CD4-positive, alpha-beta memory T cell (primary cell): ENCODE measurements around the gene ANK2. TPM values are rescaled to one million over a fixed set of nuclear protein-coding genes. Genes with fewer than 3 reads are reported as not detected.

Source experiments
- CTCF ChIA-PET: fragments of 350-600 bp; sonication (Branson Sonifier 250); formaldehyde crosslinking; loops from one replicate; lab custom pipeline; 2021; ENCODE audit warnings: inconsistent platforms; ENCODE audit not compliant: partially characterized antibody; lab: Charles Lee
- POLR2A ChIA-PET: fragments of 350-600 bp; sonication (Branson Sonifier 250); formaldehyde crosslinking; loops from one replicate; lab custom pipeline; 2021; ENCODE audit not compliant: partially characterized antibody; lab: Charles Lee
- DNase-seq, 5 donors: peaks; one replicate each; pipeline versions ENCODE4 v3.0.0 to v3.0.0-alpha.2; 2020 to 2022; ENCODE audit warnings: mixed read lengths in 1 of 5
- H3K27ac ChIP-seq: one replicate; pipeline ENCODE4 v1.7.0; 2013; ENCODE audit warnings: low read depth, low read length
- H3K27me3 ChIP-seq: 2 replicates; pipeline ENCODE4 v1.7.0; 2013; ENCODE audit warnings: mild to moderate bottlenecking, low read length, moderate library complexity; ENCODE audit not compliant: insufficient read depth
- H3K36me3 ChIP-seq: 2 replicates; pipeline ENCODE4 v1.7.0; 2013; ENCODE audit warnings: mild to moderate bottlenecking, low read length, moderate library complexity; ENCODE audit not compliant: insufficient read depth
- H3K4me1 ChIP-seq: 2 replicates; pipeline ENCODE4 v1.7.0; 2013; ENCODE audit warnings: mild to moderate bottlenecking, low read length, moderate library complexity; ENCODE audit not compliant: insufficient read depth
- H3K4me3 ChIP-seq, 2 donors: one replicate each; pipeline ENCODE4 v1.7.0; 2013; ENCODE audit warnings: low read length in 2 of 2, mild to moderate bottlenecking in 1 of 2
- H3K9me3 ChIP-seq, 2 donors: one replicate each; pipeline ENCODE4 v1.7.0; 2013; ENCODE audit warnings: low read length in 2 of 2, control low read depth in 1 of 2; ENCODE audit not compliant: control insufficient read depth in 1 of 2
- H3K27ac Mint-ChIP-seq, 7 donors: one replicate each; pipeline ENCODE4 v1.8.0; 2020 to 2021; ENCODE audit warnings: mixed read lengths in 7 of 7, mild to moderate bottlenecking in 6 of 7, inconsistent platforms in 3 of 7, moderate library complexity in 3 of 7
- H3K27me3 Mint-ChIP-seq, 2 donors: one replicate each; pipeline ENCODE4 v1.8.0; 2020 to 2021; ENCODE audit warnings: mixed read lengths in 2 of 2
- H3K36me3 Mint-ChIP-seq, 2 donors: one replicate each; pipeline ENCODE4 v1.8.0; 2020 to 2021; ENCODE audit warnings: mixed read lengths in 2 of 2, inconsistent platforms in 1 of 2, mild to moderate bottlenecking in 1 of 2
- H3K4me1 Mint-ChIP-seq, 4 donors: one replicate each; pipeline ENCODE4 v1.8.0; 2020 to 2021; ENCODE audit warnings: mixed read lengths in 4 of 4, mild to moderate bottlenecking in 1 of 4
- H3K4me3 Mint-ChIP-seq, 8 donors: one replicate each; pipeline ENCODE4 v1.8.0; 2020 to 2021; ENCODE audit warnings: mixed read lengths in 8 of 8, mild to moderate bottlenecking in 7 of 8, moderate library complexity in 6 of 8, inconsistent platforms in 3 of 8
- H3K9me3 Mint-ChIP-seq, 8 donors: one replicate each; pipeline ENCODE4 v1.8.0; 2020 to 2021; ENCODE audit warnings: mixed read lengths in 8 of 8, mild to moderate bottlenecking in 5 of 8, inconsistent platforms in 3 of 8, moderate library complexity in 1 of 8
- intact Hi-C: fragments of 100-400 bp; cut with micrococcal nuclease; formaldehyde crosslinking; loops from one replicate; pipeline ENCODE4 v1.15.1; 2023
- polyA plus RNA-seq, 2 donors: library from polyadenylated mRNA; unstranded; fragments of 300-500 nt; fragmentation: Illumina TruSeq; gene quantifications; one replicate each; pipeline ENCODE4 v1.2.3, GENCODE V29; 2021
- total RNA-seq, 2 experiments: library from RNA; stranded (reverse); gene quantifications; one replicate each; pipeline ENCODE4 v1.2.3, GENCODE V29; 2021

Gene ANK2
- total and polyA plus RNA-seq, 4 experiments from 2014 or later: not detected

- Histone ChIP-seq H3K4me3 (no peak overlapping the region), H3K9me3 (no peaks in the 10 kb centered on the region), H3K36me3 (no peaks in the 10 kb centered on the region), H3K4me1 (no peaks in the 10 kb centered on the region), H3K27me3 (no peaks in the 10 kb centered on the region), H3K27ac (no peak overlapping the region)
- no peaks in the 10 kb centered on the region for H3K4me1 Mint-ChIP-seq
- no peak overlapping the region for H3K4me3 Mint-ChIP-seq
- ChIA-PET POLR2A (no interaction called here), CTCF (no interaction called here)
- intact Hi-C loops: no loop called here
- H3K36me3 Mint-ChIP-seq: no peaks in the 10 kb centered on the region
- no peak overlapping the region for H3K27ac Mint-ChIP-seq
- H3K9me3 Mint-ChIP-seq: no peaks in the 10 kb centered on the region
- H3K27me3 Mint-ChIP-seq: peaks cover 0 to 1% of the 10 kb centered on the region in 2 donors
- DNase-seq: no peak
Observed at GRCh38 chr4:113086172-113086695, 36.8 kb downstream of the ANK2 start.

GRCh38 chr4:113088050-113088449, 38.6 kb downstream of the ANK2 start:
- CTCF ChIA-PET: no interaction called here

GRCh38 chr4:113090954-113091353, 41.5 kb downstream of the ANK2 start:
- H3K27ac ChIP-seq: no peak overlapping the region
- POLR2A ChIA-PET: no interaction called here
- no peaks in the 10 kb centered on the region for H3K27me3 Mint-ChIP-seq
- no peak overlapping the region for H3K4me3 ChIP-seq
- H3K36me3 Mint-ChIP-seq: no peaks in the 10 kb centered on the region
- no peaks in the 10 kb centered on the region for H3K4me1 Mint-ChIP-seq
- no peak overlapping the region for H3K4me3 Mint-ChIP-seq
- CTCF ChIA-PET: no interaction called here
- H3K36me3 ChIP-seq: no peaks in the 10 kb centered on the region
- no peaks in the 10 kb centered on the region for H3K4me1 ChIP-seq
- H3K9me3 Mint-ChIP-seq: peaks cover 0 to 2% (median 0%) of the 10 kb centered on the region in 8 donors
- no peak overlapping the region for H3K27ac Mint-ChIP-seq
- DNase-seq: no peak
- no peaks in the 10 kb centered on the region for H3K9me3 ChIP-seq
- intact Hi-C loops: no loop called here
- H3K27me3 ChIP-seq: no peaks in the 10 kb centered on the region

More at GRCh38 chr4:113088050-113088449, 38.6 kb downstream of the ANK2 start:
- Histone ChIP-seq H3K27me3 (no peaks in the 10 kb centered on the region), H3K27ac (no peak overlapping the region), H3K9me3 (no peaks in the 10 kb centered on the region), H3K4me1 (no peaks in the 10 kb centered on the region), H3K4me3 (no peak overlapping the region), H3K36me3 (no peaks in the 10 kb centered on the region)
- Mint-ChIP-seq H3K4me1 (no peaks in the 10 kb centered on the region), H3K27ac (no peak overlapping the region), H3K27me3 (peaks cover 0 to 1% of the 10 kb centered on the region in 2 donors), H3K9me3 (no peaks in the 10 kb centered on the region), H3K36me3 (no peaks in the 10 kb centered on the region), H3K4me3 (no peak overlapping the region)
- POLR2A ChIA-PET: no interaction called here
- intact Hi-C loops: no loop called here
- no peak for DNase-seq

- POLR2A ChIA-PET: no interaction called here
- no peak for DNase-seq
- CTCF ChIA-PET: no interaction called here
- H3K36me3 ChIP-seq: no peaks in the 10 kb centered on the region
- Mint-ChIP-seq H3K9me3 (peaks cover 0 to 2% (median 0%) of the 10 kb centered on the region in 8 donors), H3K27ac (no peak overlapping the region), H3K4me1 (no peaks in the 10 kb centered on the region), H3K4me3 (no peak overlapping the region), H3K27me3 (no peaks in the 10 kb centered on the region), H3K36me3 (no peaks in the 10 kb centered on the region)
- no peaks in the 10 kb centered on the region for H3K9me3 ChIP-seq
- H3K27me3 ChIP-seq: no peaks in the 10 kb centered on the region
- intact Hi-C loops: no loop called here
- H3K4me3 ChIP-seq: no peak overlapping the region
- H3K4me1 ChIP-seq: no peaks in the 10 kb centered on the region
- H3K27ac ChIP-seq: no peak overlapping the region
Observed at GRCh38 chr4:113094331-113094730, 44.9 kb downstream of the ANK2 start.

- Mint-ChIP-seq H3K36me3 (no peaks in the 10 kb centered on the region), H3K4me1 (no peaks in the 10 kb centered on the region), H3K27ac (no peak overlapping the region), H3K4me3 (no peak overlapping the region), H3K9me3 (peaks cover 0 to 2% (median 0%) of the 10 kb centered on the region in 8 donors), H3K27me3 (no peaks in the 10 kb centered on the region)
- no peaks in the 10 kb centered on the region for H3K36me3 ChIP-seq
- no peaks in the 10 kb centered on the region for H3K27me3 ChIP-seq
- H3K4me1 ChIP-seq: no peaks in the 10 kb centered on the region
- ChIA-PET CTCF (no interaction called here), POLR2A (no interaction called here)
- intact Hi-C loops: no loop called here
- no peak overlapping the region for H3K4me3 ChIP-seq
- no peaks in the 10 kb centered on the region for H3K9me3 ChIP-seq
- no peak overlapping the region for H3K27ac ChIP-seq
- no peak for DNase-seq
Observed at GRCh38 chr4:113094802-113095201, 45.3 kb downstream of the ANK2 start.

GRCh38 chr4:113101669-113102068, 52.2 kb downstream of the ANK2 start:
- intact Hi-C loops: no loop called here
- POLR2A ChIA-PET: no interaction called here
- CTCF ChIA-PET: no interaction called here

GRCh38 chr4:113103556-113103955, 54.1 kb downstream of the ANK2 start:
- H3K4me1 ChIP-seq: no peaks in the 10 kb centered on the region
- no peaks in the 10 kb centered on the region for H3K36me3 Mint-ChIP-seq

More at GRCh38 chr4:113101669-113102068, 52.2 kb downstream of the ANK2 start:
- Mint-ChIP-seq H3K27me3 (peaks cover 0 to 1% of the 10 kb centered on the region in 2 donors), H3K36me3 (no peaks in the 10 kb centered on the region), H3K4me1 (no peaks in the 10 kb centered on the region), H3K9me3 (no peaks in the 10 kb centered on the region), H3K27ac (no peak overlapping the region), H3K4me3 (no peak overlapping the region)
- Histone ChIP-seq H3K27me3 (no peaks in the 10 kb centered on the region), H3K27ac (no peak overlapping the region), H3K36me3 (no peaks in the 10 kb centered on the region), H3K4me1 (no peaks in the 10 kb centered on the region), H3K4me3 (no peak overlapping the region), H3K9me3 (no peaks in the 10 kb centered on the region)
- DNase-seq: no peak

GRCh38 chr4:113106108-113106507, 56.7 kb downstream of the ANK2 start:
- no peaks in the 10 kb centered on the region for H3K36me3 Mint-ChIP-seq
- no peaks in the 10 kb centered on the region for H3K9me3 Mint-ChIP-seq
- Histone ChIP-seq H3K4me3 (no peak overlapping the region), H3K4me1 (no peaks in the 10 kb centered on the region), H3K36me3 (no peaks in the 10 kb centered on the region), H3K27ac (no peak overlapping the region), H3K27me3 (no peaks in the 10 kb centered on the region), H3K9me3 (no peaks in the 10 kb centered on the region)
- H3K4me1 Mint-ChIP-seq: no peaks in the 10 kb centered on the region
- H3K4me3 Mint-ChIP-seq: no peak overlapping the region
- DNase-seq: no peak
- no peak overlapping the region for H3K27ac Mint-ChIP-seq
- POLR2A ChIA-PET: no interaction called here
- CTCF ChIA-PET: no interaction called here
- H3K27me3 Mint-ChIP-seq: peaks cover 1 to 7% of the 10 kb centered on the region in 2 donors
- intact Hi-C loops: no loop called here

More at GRCh38 chr4:113103556-113103955, 54.1 kb downstream of the ANK2 start:
- POLR2A ChIA-PET: no interaction called here
- intact Hi-C loops: no loop called here
- CTCF ChIA-PET: no interaction called here
- Mint-ChIP-seq H3K27ac (no peak overlapping the region), H3K9me3 (no peaks in the 10 kb centered on the region), H3K27me3 (peaks cover 1 to 6% of the 10 kb centered on the region in 2 donors), H3K4me1 (no peaks in the 10 kb centered on the region), H3K4me3 (no peak overlapping the region)
- H3K27me3 ChIP-seq: no peaks in the 10 kb centered on the region
- no peak overlapping the region for H3K27ac ChIP-seq
- H3K9me3 ChIP-seq: no peaks in the 10 kb centered on the region
- no peak for DNase-seq
- H3K36me3 ChIP-seq: no peaks in the 10 kb centered on the region
- no peak overlapping the region for H3K4me3 ChIP-seq
